WTC11 (cell line): Measurements from ENCODE around the gene DLGAP4. TPM values are rescaled to one million over a fixed set of nuclear protein-coding genes. Genes with fewer than 3 reads are reported as not detected.

Experiments used
- ATAC-seq: fragments of 200-7000 bp; cut with Tn5 transposase; 2 replicates; pipeline ENCODE4 v1.10.0; 2021; ENCODE audit warnings: mild to moderate bottlenecking, moderate library complexity
- CTCF ChIA-PET: fragments of 300-600 bp; sonication (Branson Sonifier 250); formaldehyde crosslinking; loops from one replicate; lab custom pipeline; 2021; ENCODE audit warnings: antibody characterized with exemption; lab: Charles Lee
- POLR2A ChIA-PET: fragments of 350-600 bp; sonication (Branson Sonifier 250); formaldehyde crosslinking; loops from one replicate; lab custom pipeline; 2021; ENCODE audit warnings: antibody characterized with exemption; lab: Charles Lee
- DNase-seq: peaks from one replicate; pipeline ENCODE4 v3.0.0; 2021; ENCODE audit warnings: low spot score
- H3K27ac Mint-ChIP-seq: 2 replicates; pipeline ENCODE4 v1.8.0; 2021; ENCODE audit warnings: mixed read lengths
- H3K27me3 Mint-ChIP-seq: 2 replicates; pipeline ENCODE4 v1.8.0; 2021; ENCODE audit warnings: low read depth, mild to moderate bottlenecking, moderate library complexity, mixed read lengths
- H3K36me3 Mint-ChIP-seq: 2 replicates; pipeline ENCODE4 v1.8.0; 2021; ENCODE audit warnings: mixed read lengths
- H3K4me1 Mint-ChIP-seq: 2 replicates; pipeline ENCODE4 v1.8.0; 2022; ENCODE audit warnings: mixed read lengths
- H3K4me3 Mint-ChIP-seq: 2 replicates; pipeline ENCODE4 v1.8.0; 2021; ENCODE audit warnings: mild to moderate bottlenecking, moderate library complexity, mixed read lengths
- H3K9me3 Mint-ChIP-seq: 2 replicates; pipeline ENCODE4 v1.8.0; 2021; ENCODE audit warnings: mixed read lengths
- ARID4B ChIP-seq: sonication (generic); formaldehyde crosslinking; IDR thresholded peaks from 2 replicates; pipeline ENCODE4 v1.8.0; 2023; ENCODE audit warnings: missing genetic modification reagents, mild to moderate bottlenecking, borderline replicate concordance
- ATF1 ChIP-seq: sonication (generic); formaldehyde crosslinking; IDR thresholded peaks from 2 replicates; pipeline ENCODE4 v1.8.1; 2023; ENCODE audit warnings: mild to moderate bottlenecking, moderate library complexity, missing genetic modification reagents
- CREB1 ChIP-seq: sonication (generic); formaldehyde crosslinking; IDR thresholded peaks from 2 replicates; pipeline ENCODE4 v1.8.0; 2023; ENCODE audit warnings: mild to moderate bottlenecking, missing genetic modification reagents
- ESRRA ChIP-seq: sonication (generic); formaldehyde crosslinking; IDR thresholded peaks from 2 replicates; pipeline ENCODE4 v1.8.1; 2022; ENCODE audit warnings: mild to moderate bottlenecking, missing genetic modification reagents, borderline replicate concordance
- OVOL2 ChIP-seq: fragments of 250-450 bp; sonication (Bioruptor Pico); IDR thresholded peaks from 2 replicates; pipeline ENCODE4 v1.9.0; 2021; ENCODE audit warnings: mild to moderate bottlenecking, borderline replicate concordance
- RORB ChIP-seq: fragments of 250-450 bp; sonication (Bioruptor Pico); IDR thresholded peaks from 2 replicates; pipeline ENCODE4 v1.9.0; 2021; ENCODE audit warnings: mild to moderate bottlenecking
- TCF7 ChIP-seq: sonication (generic); formaldehyde crosslinking; IDR thresholded peaks from 2 replicates; pipeline ENCODE4 v1.8.0; 2022; ENCODE audit warnings: mild to moderate bottlenecking, low read depth, missing genetic modification reagents, moderate library complexity
- TEAD4 ChIP-seq: sonication (generic); formaldehyde crosslinking; IDR thresholded peaks from 2 replicates; pipeline ENCODE4 v1.8.0; 2022; ENCODE audit warnings: mild to moderate bottlenecking, missing genetic modification reagents
- total RNA-seq: library from RNA; stranded (reverse); gene quantifications from 3 replicates; pipeline ENCODE4 v1.2.3, GENCODE V29; 2021
- TF ChIP-seq, protein P1 (sequence below): fragments of 200-600 bp; IDR thresholded peaks from 2 replicates; pipeline ENCODE4 v1.8.0; 2022; ENCODE audit warnings: antibody characterized with exemption
- TF ChIP-seq, protein P2 (sequence below): sonication (generic); formaldehyde crosslinking; IDR thresholded peaks from 2 replicates; pipeline ENCODE4 v1.8.0; 2022; ENCODE audit warnings: mild to moderate bottlenecking, missing genetic modification reagents
- TF ChIP-seq, protein P3 (sequence below): sonication (generic); formaldehyde crosslinking; IDR thresholded peaks from 2 replicates; pipeline ENCODE4 v1.8.1; 2022; ENCODE audit warnings: missing genetic modification reagents, borderline replicate concordance
- TF ChIP-seq, protein P4 (sequence below): fragments of 250-450 bp; sonication (Bioruptor Pico); IDR thresholded peaks from 2 replicates; pipeline ENCODE4 v1.8.0; 2021; ENCODE audit warnings: mild to moderate bottlenecking
- TF ChIP-seq, protein P5 (sequence below): fragments of 250-450 bp; sonication (Bioruptor Pico); IDR thresholded peaks from 2 replicates; pipeline ENCODE4 v1.9.0; 2021; ENCODE audit warnings: mild to moderate bottlenecking, borderline replicate concordance

DLGAP4 gene
- total RNA-seq, 1 experiment from 2014 or later = 52.6 TPM

DNA sequence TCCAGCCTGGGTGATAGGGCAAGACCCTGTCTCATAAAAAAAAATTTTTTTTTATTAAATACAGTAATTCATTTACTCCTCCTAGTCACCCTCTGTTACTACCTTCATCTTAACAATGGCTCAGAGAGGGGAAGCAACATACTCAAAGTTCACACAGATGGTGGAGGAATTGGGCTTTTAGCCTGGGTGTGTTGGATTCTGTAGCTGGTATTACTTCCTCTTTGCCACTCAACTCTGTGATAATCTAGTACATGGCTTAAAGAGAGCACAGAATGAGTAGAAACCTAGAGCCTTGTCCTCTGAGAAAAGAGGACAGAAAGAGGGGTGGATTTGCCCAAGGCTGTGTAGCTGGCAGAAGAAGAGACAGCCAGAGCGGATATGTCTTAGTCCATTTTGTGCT, 96.6 kb downstream of the DLGAP4 start (continued):
- TF ChIP-seq OVOL2 (CRISPR knock-in tag) (no peak), ATF1 (CRISPR knock-in tag) (no peak)
- TF ChIP-seq, protein P1, sequence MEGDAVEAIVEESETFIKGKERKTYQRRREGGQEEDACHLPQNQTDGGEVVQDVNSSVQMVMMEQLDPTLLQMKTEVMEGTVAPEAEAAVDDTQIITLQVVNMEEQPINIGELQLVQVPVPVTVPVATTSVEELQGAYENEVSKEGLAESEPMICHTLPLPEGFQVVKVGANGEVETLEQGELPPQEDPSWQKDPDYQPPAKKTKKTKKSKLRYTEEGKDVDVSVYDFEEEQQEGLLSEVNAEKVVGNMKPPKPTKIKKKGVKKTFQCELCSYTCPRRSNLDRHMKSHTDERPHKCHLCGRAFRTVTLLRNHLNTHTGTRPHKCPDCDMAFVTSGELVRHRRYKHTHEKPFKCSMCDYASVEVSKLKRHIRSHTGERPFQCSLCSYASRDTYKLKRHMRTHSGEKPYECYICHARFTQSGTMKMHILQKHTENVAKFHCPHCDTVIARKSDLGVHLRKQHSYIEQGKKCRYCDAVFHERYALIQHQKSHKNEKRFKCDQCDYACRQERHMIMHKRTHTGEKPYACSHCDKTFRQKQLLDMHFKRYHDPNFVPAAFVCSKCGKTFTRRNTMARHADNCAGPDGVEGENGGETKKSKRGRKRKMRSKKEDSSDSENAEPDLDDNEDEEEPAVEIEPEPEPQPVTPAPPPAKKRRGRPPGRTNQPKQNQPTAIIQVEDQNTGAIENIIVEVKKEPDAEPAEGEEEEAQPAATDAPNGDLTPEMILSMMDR = no peak

DNA sequence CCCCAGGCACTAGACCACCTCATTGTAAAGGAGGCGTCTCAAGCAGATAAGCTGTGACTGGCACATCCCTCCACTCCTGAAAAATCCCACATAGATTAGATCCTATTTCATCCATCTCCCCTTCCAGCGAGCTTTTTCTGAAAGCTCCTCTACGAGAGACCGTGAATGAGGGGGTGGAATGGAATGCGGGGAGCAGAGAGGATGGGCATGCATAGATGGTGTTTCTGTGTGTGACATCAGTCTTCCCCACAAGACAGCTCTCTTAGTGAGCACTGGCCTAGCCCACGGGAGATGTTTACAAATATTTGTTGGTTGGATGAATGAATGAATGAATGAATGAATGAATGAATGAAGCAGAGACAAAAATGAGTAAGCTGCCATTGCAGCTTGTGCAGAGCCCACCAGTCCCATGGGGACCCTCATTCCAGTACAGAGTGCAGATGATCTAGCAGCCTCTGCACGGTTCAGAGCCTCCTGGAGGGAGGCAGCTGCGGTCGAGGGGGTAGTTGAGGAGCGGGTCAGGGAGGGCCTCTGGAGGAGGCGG, 98.4 kb downstream of the DLGAP4 start:
- DNase-seq (no peak), ATAC-seq (no peak)
- H3K27me3 Mint-ChIP-seq = no peaks in the 10 kb centered on the region
- H3K36me3 Mint-ChIP-seq = no peaks in the 10 kb centered on the region
- CTCF ChIA-PET = no interaction called here
- TF ChIP-seq, protein P2, sequence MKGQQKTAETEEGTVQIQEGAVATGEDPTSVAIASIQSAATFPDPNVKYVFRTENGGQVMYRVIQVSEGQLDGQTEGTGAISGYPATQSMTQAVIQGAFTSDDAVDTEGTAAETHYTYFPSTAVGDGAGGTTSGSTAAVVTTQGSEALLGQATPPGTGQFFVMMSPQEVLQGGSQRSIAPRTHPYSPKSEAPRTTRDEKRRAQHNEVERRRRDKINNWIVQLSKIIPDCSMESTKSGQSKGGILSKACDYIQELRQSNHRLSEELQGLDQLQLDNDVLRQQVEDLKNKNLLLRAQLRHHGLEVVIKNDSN = no peak
- no peak for TF ChIP-seq ESRRA
- peaks cover 6% of the 10 kb centered on the region for H3K9me3 Mint-ChIP-seq
- POLR2A ChIA-PET = no interaction called here
- H3K4me3 Mint-ChIP-seq = no peak overlapping the region
- H3K4me1 Mint-ChIP-seq = peaks cover 18% of the 10 kb centered on the region
- H3K27ac Mint-ChIP-seq = no peak overlapping the region

- ChIA-PET CTCF (no interaction called here), POLR2A (no interaction called here)
- ATAC-seq (no peak), DNase-seq (no peak)
- H3K4me3 Mint-ChIP-seq = no peak overlapping the region
- peaks cover 6% of the 10 kb centered on the region for H3K9me3 Mint-ChIP-seq
- H3K4me1 Mint-ChIP-seq = peaks cover 14% of the 10 kb centered on the region
- no peak for TF ChIP-seq RORB (CRISPR knock-in tag)
- no peak for TF ChIP-seq CREB1 (CRISPR knock-in tag)
- TF ChIP-seq, protein P3, sequence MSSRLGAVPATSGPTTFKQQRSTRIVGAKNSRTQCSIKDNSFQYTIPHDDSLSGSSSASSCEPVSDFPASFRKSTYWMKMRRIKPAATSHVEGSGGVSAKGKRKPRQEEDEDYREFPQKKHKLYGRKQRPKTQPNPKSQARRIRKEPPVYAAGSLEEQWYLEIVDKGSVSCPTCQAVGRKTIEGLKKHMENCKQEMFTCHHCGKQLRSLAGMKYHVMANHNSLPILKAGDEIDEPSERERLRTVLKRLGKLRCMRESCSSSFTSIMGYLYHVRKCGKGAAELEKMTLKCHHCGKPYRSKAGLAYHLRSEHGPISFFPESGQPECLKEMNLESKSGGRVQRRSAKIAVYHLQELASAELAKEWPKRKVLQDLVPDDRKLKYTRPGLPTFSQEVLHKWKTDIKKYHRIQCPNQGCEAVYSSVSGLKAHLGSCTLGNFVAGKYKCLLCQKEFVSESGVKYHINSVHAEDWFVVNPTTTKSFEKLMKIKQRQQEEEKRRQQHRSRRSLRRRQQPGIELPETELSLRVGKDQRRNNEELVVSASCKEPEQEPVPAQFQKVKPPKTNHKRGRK (CRISPR knock-in tag) = no peak
- TF ChIP-seq ARID4B (CRISPR knock-in tag) = no peak
- no peak for TF ChIP-seq TEAD4
- TF ChIP-seq, protein P4, sequence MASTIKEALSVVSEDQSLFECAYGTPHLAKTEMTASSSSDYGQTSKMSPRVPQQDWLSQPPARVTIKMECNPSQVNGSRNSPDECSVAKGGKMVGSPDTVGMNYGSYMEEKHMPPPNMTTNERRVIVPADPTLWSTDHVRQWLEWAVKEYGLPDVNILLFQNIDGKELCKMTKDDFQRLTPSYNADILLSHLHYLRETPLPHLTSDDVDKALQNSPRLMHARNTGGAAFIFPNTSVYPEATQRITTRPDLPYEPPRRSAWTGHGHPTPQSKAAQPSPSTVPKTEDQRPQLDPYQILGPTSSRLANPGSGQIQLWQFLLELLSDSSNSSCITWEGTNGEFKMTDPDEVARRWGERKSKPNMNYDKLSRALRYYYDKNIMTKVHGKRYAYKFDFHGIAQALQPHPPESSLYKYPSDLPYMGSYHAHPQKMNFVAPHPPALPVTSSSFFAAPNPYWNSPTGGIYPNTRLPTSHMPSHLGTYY (CRISPR knock-in tag) = no peak
- no peak for TF ChIP-seq TCF7 (CRISPR knock-in tag)
- TF ChIP-seq, protein P5, sequence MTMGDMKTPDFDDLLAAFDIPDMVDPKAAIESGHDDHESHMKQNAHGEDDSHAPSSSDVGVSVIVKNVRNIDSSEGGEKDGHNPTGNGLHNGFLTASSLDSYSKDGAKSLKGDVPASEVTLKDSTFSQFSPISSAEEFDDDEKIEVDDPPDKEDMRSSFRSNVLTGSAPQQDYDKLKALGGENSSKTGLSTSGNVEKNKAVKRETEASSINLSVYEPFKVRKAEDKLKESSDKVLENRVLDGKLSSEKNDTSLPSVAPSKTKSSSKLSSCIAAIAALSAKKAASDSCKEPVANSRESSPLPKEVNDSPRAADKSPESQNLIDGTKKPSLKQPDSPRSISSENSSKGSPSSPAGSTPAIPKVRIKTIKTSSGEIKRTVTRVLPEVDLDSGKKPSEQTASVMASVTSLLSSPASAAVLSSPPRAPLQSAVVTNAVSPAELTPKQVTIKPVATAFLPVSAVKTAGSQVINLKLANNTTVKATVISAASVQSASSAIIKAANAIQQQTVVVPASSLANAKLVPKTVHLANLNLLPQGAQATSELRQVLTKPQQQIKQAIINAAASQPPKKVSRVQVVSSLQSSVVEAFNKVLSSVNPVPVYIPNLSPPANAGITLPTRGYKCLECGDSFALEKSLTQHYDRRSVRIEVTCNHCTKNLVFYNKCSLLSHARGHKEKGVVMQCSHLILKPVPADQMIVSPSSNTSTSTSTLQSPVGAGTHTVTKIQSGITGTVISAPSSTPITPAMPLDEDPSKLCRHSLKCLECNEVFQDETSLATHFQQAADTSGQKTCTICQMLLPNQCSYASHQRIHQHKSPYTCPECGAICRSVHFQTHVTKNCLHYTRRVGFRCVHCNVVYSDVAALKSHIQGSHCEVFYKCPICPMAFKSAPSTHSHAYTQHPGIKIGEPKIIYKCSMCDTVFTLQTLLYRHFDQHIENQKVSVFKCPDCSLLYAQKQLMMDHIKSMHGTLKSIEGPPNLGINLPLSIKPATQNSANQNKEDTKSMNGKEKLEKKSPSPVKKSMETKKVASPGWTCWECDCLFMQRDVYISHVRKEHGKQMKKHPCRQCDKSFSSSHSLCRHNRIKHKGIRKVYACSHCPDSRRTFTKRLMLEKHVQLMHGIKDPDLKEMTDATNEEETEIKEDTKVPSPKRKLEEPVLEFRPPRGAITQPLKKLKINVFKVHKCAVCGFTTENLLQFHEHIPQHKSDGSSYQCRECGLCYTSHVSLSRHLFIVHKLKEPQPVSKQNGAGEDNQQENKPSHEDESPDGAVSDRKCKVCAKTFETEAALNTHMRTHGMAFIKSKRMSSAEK = no peak
- H3K27me3 Mint-ChIP-seq = no peaks in the 10 kb centered on the region
- H3K36me3 Mint-ChIP-seq = no peaks in the 10 kb centered on the region
- 0 out of 2 replicates have a peak overlapping the region, but pooled peaks have one; percentile 28 for H3K27ac Mint-ChIP-seq
Observed at GRCh38 chr20:36405255-36405654, 99.1 kb downstream of the DLGAP4 start.
